GM06990 (cell line): ENCODE results near the gene MAPK14.

Experiments
- DNase-seq: peaks from one replicate; pipeline ENCODE4 v3.0.0-alpha.2; 2011; ENCODE audit not compliant: insufficient read length; ENCODE audit errors: extremely low read depth
- H3K27me3 ChIP-seq: replicated peaks from 2 replicates; pipeline ENCODE4 v1.6.0; 2011; ENCODE audit warnings: low read length; ENCODE audit not compliant: control insufficient read depth, insufficient read depth
- H3K36me3 ChIP-seq: 2 replicates; pipeline ENCODE4 v1.5.1; 2011; ENCODE audit warnings: low read length; ENCODE audit not compliant: control insufficient read depth, insufficient read depth
- H3K4me3 ChIP-seq: replicated peaks from 2 replicates; pipeline ENCODE4 v1.5.1; 2011; ENCODE audit warnings: low read depth, mild to moderate bottlenecking, control low read depth, low read length
- TF ChIP-seq, protein P1 (sequence below): IDR thresholded peaks from 2 replicates; pipeline ENCODE4 v1.5.1; 2011; ENCODE audit warnings: low read length, control low read depth, mild to moderate bottlenecking, inconsistent platforms; ENCODE audit not compliant: insufficient read depth, poor library complexity, severe bottlenecking

MAPK14 gene

DNA sequence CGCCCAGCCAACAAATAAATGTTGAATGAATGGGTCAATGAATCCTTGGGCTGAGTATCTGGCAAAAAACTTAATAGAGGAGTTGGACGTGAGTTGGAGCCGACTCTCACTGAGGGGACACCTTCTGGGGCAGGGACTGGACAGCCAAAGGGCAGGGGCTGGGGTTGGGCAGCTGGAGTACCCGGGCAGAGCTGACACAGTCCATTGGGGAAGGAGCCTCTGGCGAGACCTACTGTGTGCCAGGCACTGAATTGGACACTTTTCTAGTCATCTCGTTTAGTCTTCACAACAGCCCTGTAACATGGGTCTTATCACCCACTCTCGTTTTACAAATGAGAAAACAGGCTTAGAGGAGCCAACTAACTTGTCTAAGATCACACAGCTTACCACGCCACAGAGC, 98.0 kb downstream of the MAPK14 start:
- no peaks in the 10 kb centered on the region for H3K36me3 ChIP-seq
- H3K4me3 ChIP-seq = no peak overlapping the region
- no peaks in the 10 kb centered on the region; the same call in 1 of the 2 replicates for H3K27me3 ChIP-seq
- TF ChIP-seq, protein P1, sequence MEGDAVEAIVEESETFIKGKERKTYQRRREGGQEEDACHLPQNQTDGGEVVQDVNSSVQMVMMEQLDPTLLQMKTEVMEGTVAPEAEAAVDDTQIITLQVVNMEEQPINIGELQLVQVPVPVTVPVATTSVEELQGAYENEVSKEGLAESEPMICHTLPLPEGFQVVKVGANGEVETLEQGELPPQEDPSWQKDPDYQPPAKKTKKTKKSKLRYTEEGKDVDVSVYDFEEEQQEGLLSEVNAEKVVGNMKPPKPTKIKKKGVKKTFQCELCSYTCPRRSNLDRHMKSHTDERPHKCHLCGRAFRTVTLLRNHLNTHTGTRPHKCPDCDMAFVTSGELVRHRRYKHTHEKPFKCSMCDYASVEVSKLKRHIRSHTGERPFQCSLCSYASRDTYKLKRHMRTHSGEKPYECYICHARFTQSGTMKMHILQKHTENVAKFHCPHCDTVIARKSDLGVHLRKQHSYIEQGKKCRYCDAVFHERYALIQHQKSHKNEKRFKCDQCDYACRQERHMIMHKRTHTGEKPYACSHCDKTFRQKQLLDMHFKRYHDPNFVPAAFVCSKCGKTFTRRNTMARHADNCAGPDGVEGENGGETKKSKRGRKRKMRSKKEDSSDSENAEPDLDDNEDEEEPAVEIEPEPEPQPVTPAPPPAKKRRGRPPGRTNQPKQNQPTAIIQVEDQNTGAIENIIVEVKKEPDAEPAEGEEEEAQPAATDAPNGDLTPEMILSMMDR = no peak
- DNase-seq = no peak

DNA sequence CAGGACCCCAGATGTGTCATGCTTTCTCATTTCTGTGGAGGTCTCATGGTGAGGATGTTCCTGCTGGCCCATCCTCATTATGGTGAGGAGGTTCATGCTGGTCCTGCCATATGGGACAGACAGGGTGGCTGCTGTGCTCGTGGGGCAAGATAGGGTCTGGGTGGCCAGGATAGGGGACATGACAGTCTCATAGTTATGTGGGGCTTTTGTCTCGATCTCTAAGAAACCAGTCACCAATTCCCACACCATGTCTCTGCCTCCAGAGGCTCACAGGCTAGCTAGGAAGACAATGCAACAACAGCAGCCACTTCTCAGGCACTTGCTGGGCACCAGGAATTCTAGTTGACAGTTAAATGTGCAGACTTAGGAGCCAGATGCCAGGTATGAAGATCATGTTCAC, 98.5 kb downstream of the MAPK14 start:
- no peaks in the 10 kb centered on the region; the same call in 1 of the 2 replicates for H3K27me3 ChIP-seq
- TF ChIP-seq, protein P1 = no peak
- H3K36me3 ChIP-seq = no peaks in the 10 kb centered on the region
- DNase-seq = no peak
- H3K4me3 ChIP-seq = no peak overlapping the region

DNA sequence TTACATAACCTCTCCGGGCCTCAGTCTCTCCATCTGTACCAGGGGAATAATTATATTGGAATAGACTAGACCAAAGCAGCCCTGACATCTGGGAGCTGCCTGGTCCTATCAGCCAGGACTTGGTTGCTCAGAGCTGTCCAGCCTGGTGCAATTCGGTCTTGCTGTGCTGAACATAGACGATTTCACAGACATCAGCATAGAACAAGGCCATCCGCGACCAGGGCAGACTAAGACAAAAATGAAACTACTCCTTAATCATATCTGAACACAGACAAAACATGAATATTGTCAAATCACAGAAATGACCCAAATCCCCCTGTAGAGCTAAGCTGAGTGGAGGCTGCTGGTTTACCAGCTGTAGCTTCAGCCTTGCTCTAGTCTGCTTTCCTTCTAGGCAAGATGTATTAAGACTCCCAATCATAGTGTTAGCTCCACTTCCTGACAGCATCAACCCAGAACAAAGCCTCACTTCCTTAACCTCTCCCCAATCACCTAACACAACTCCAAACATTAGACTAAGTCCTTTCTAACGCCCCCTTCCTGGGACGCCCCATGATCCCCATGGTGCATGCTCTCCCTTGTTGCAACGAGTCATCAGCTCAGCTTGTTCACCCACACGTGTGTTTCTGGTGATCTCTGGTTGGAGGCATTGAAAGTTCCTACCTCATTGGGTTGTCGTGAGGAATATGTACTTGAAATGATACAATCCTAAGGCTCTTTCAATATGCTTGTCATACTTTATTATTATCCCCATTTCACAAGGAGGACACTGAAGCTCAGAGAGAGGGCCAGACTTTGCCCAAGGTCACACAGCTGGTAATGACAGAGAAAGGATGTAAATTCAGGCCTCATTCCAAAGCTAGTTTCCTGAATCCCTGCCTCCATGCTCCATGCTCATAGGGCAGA, 99.2 kb downstream of the MAPK14 start:
- no peak for DNase-seq
- H3K4me3 ChIP-seq = no peak overlapping the region
- TF ChIP-seq, protein P1 = no peak

DNA sequence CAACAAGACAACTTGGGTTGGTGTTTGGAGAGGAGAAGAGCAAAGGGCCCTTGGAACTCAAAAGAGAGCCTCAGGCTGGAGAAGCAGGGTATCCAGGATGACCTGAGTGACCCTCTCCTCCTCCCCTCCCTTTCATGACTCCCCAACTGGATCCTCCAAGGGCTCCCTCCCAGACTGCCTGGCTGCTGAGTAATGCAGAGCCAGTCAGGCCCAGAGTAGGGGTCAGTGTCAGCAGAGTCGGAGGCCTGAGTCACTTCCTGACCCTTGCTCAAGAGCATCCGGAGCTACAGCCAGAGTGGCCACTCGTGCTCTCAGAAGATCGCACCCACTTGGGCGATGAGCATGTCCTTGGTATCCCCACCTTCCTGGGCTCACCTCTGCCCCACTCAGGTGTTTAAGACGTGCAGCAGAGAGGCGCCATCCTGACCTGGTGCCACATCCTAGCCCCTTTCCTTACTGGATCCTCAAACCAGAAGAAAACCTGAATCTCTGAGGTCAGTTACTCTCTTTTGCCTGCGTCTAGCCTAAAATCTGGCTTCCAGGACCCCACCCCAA, 99.9 kb downstream of the MAPK14 start:
- no peak overlapping the region for H3K4me3 ChIP-seq
- no peak for DNase-seq
- TF ChIP-seq, protein P1 = no peak

More for the DNA sequence above, 99.2 kb downstream of the MAPK14 start:
- no peaks in the 10 kb centered on the region; the same call in 1 of the 2 replicates for H3K27me3 ChIP-seq
- no peaks in the 10 kb centered on the region for H3K36me3 ChIP-seq

DNA sequence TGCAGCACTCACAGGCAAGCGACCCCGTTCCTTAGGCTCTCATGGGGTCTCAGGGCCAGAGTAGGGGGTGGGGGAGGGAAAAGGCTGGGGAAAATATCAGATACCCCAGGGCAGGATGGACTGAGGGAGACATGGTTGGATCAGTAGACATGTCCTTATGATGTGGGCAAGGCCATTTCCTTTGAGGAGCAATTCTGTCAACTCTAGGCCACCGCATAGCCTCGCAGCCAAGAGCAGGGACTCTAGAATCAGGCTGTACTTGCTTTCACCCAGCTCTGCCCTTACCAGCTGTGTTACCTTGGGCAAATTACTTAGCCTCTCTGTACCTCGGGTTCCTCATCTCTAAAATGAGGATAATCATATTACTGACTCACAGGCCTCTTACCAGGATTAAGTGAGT, 100.5 kb downstream of the MAPK14 start:
- no peaks in the 10 kb centered on the region; the same call in 1 of the 2 replicates for H3K27me3 ChIP-seq

More for the DNA sequence above, 99.9 kb downstream of the MAPK14 start:
- Histone ChIP-seq H3K27me3 (no peaks in the 10 kb centered on the region; the same call in 1 of the 2 replicates), H3K36me3 (no peaks in the 10 kb centered on the region)

More for the DNA sequence above, 100.5 kb downstream of the MAPK14 start:
- no peaks in the 10 kb centered on the region for H3K36me3 ChIP-seq
- no peak overlapping the region for H3K4me3 ChIP-seq
- TF ChIP-seq, protein P1 = no peak
- DNase-seq = no peak
